NCI-H1092 treated with DMSO at 0.1 percent for 48 hours (cell line): ENCODE data around the gene TBC1D3K.
"Not testable (repeated sequence)": the region's sequence is repeated elsewhere in the genome, so short reads cannot be mapped to it uniquely, and the experiment has no call there.

ENCODE experiments used
- DNase-seq: peaks from one replicate; lab custom pipeline; 2025; lab: John Stamatoyannopoulos, UW

TBC1D3K gene

DNA sequence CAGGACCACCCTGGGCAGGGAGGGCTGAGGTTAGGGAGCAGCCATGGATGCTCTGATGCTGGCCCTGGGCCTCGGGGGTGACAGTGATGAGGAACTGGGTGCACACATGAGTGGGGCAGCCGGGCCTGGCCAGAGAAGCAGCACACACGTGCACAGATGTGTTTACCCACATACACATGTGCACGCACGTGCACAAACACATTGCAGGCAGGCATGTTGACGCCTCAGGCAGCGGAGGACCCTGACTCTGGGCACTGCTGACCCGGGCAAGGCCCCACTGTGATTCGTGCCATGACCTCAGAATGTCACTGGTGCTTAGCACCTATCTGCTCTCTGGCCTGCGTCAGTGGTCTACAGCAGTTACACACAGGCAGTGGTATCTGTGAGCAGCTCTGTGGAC is at the start of gene TBC1D3K:
Gene TBC1D3K (plus strand): TSS at position 301 of the 400 bp plus-strand sequence. CDS start 1,585 bp downstream, outside the sequence.
- not testable (repeated sequence) for DNase-seq

DNA sequence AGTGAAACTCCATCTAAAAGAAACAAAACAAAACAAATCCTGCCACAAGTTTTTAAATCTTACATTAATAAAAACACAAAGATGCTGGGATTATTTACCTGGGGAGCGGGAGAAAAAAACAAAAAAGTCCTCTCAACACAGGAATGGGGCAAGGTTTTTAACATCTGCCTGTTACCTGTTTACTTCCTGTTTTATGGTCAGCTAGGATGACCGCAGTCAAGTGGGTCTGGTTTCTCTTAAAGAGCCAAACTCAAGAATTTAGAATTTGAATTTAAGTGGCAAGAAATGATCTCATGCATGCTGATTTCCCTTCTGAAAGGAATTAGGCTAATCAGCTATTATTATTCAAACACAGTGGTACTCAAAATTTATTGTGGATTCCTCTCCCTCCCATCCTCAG is 39.7 kb upstream of the TBC1D3K start:
- no peak for DNase-seq

DNA sequence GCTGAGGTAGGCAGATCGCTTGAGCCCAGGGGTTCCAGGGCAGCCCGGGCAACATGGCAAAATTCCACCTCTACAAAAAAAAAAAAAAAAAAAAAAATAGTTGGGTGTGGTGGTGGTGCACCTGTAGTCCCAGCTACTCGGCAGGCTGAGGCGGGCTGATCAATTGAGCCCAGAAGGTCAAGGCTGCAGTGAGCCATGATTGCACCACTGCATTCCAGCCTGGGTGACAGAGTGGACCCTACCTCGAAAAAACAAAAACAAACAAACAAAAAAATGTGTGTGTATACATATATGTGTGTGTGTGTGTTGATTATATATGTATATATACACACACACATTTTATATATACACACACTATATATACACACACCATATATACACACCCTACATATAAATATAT is 39.1 kb upstream of the TBC1D3K start:
- DNase-seq, result no peak

DNA sequence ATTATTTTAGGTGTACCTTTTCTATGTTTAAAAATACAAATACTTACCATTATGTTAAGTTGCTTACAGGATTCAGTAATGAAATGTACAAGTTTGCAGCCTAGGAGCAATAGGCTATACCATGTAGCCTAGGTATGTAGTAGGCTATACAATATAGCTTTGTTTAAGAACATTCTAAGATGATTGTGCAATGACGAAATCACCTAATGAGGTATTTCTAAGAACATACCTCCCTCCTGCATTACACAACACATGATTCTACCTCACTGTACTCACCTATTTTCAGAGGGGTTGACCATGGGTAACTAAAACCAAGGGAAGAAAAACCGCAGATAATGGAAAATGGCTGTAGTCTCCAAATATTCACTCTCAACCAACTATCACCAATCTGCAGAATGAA is 35.3 kb upstream of the TBC1D3K start:
- no peak for DNase-seq

- DNase-seq, result not testable (repeated sequence)
These were observed 27.3 kb upstream of the TBC1D3K start for GRCh38 chr17:37896961-37897360.
